Transverse colon (tissue), 4 donors: ENCODE results near the gene TMEM45B.

Experiments
- EP300 ChIP-seq: sonication (generic); formaldehyde crosslinking; IDR thresholded peaks from one replicate; pipeline ENCODE4 v1.6.1; 2017; ENCODE audit warnings: antibody characterized with exemption, low read depth
- POLR2A ChIP-seq: fragments of 450-650 bp; IDR thresholded peaks from one replicate; pipeline ENCODE4 v1.6.1; 2016; ENCODE audit warnings: antibody characterized with exemption, mild to moderate bottlenecking, moderate library complexity
- POLR2AphosphoS5 ChIP-seq, 3 donors: sonication (generic); formaldehyde crosslinking; IDR thresholded peaks; one replicate each; pipeline ENCODE4 v1.6.1; 2016; ENCODE audit warnings: antibody characterized with exemption in 3 of 3
- TF ChIP-seq, protein P1 (sequence below), 5 experiments: fragments of 200-600 bp in 3 of 5; fragments of 450-650 bp in 2 of 5; sonication (generic) in 3 of 5; IDR thresholded peaks; 1 replicate in 2 of 5; 2 replicates in 3 of 5; pipeline ENCODE4 v1.5.1; 2016 to 2017; ENCODE audit warnings: antibody characterized with exemption in 5 of 5, inconsistent platforms in 3 of 5, mild to moderate bottlenecking in 2 of 5, moderate library complexity in 1 of 5

DNA sequence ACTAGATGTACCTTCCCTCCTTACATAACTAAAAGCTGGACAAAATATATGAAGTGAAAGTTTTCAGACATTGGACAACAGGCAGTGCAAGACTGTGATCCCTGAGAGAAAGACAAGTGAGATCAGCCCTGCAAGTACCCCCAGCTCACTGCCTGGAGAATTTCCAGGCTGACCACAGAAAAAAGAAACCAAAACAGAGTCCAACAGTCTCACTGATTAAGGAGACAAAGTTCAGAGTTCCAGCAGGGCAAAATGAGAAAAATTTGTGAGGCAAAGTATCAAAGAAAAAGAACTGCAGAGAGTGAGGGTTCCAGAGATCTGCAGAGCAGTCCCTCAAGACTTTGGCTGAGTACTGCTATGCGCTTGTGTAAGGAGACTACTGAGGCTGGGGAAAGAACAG lies 47.3 kb upstream of the TMEM45B start:
- TF ChIP-seq, protein P1, sequence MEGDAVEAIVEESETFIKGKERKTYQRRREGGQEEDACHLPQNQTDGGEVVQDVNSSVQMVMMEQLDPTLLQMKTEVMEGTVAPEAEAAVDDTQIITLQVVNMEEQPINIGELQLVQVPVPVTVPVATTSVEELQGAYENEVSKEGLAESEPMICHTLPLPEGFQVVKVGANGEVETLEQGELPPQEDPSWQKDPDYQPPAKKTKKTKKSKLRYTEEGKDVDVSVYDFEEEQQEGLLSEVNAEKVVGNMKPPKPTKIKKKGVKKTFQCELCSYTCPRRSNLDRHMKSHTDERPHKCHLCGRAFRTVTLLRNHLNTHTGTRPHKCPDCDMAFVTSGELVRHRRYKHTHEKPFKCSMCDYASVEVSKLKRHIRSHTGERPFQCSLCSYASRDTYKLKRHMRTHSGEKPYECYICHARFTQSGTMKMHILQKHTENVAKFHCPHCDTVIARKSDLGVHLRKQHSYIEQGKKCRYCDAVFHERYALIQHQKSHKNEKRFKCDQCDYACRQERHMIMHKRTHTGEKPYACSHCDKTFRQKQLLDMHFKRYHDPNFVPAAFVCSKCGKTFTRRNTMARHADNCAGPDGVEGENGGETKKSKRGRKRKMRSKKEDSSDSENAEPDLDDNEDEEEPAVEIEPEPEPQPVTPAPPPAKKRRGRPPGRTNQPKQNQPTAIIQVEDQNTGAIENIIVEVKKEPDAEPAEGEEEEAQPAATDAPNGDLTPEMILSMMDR (IDR thresholded peaks at IDR 0.05), result no peak
- TF ChIP-seq POLR2AphosphoS5 (IDR thresholded peaks at IDR 0.05) (no peak), POLR2A (no peak), EP300 (no peak)
